HUDEP-2 (cell line): Measurements from ENCODE around the gene ARL6IP4.

Source experiments
- DNase-seq, 76 experiments: peaks; one replicate each; lab custom pipeline; 2025; ENCODE audit not compliant: unreplicated experiment in 76 of 76; lab: John Stamatoyannopoulos, UW

The ARL6IP4 gene

GRCh38 chr12:122977153-122977552 lies 3.3 kb upstream of the ARL6IP4 start:
- DNase-seq, result no peak

- DNase-seq, result no peak
These were observed 2.7 kb upstream of the ARL6IP4 start for GRCh38 chr12:122977655-122978392.

- DNase-seq, result no peak
These were observed 1.9 kb upstream of the ARL6IP4 start for GRCh38 chr12:122978507-122978955.

GRCh38 chr12:122979001-122979907 lies 1.2 kb upstream of the ARL6IP4 start:
- no peak for DNase-seq

GRCh38 chr12:122979908-122980182 lies 636 bp upstream of the ARL6IP4 start:
- no peak for DNase-seq

GRCh38 chr12:122981036-122981471 lies 573 bp downstream of the ARL6IP4 start:
- DNase-seq, result peak in 4 of 76 experiments; percentile 22 to 46 (median 38)

- DNase-seq, result no peak
These were observed 1.4 kb downstream of the ARL6IP4 start for GRCh38 chr12:122981587-122982476.

- no peak for DNase-seq
These were observed 2.0 kb downstream of the ARL6IP4 start for GRCh38 chr12:122982477-122982815.

- DNase-seq, result no peak
These were observed 2.7 kb downstream of the ARL6IP4 start for GRCh38 chr12:122982963-122983788.

- DNase-seq, result no peak
These were observed 3.5 kb downstream of the ARL6IP4 start for GRCh38 chr12:122983789-122984515.

- no peak for DNase-seq
These were observed 4.3 kb downstream of the ARL6IP4 start for GRCh38 chr12:122984612-122985337.

- DNase-seq, result no peak
These were observed 5.1 kb downstream of the ARL6IP4 start for GRCh38 chr12:122985338-122986257.

- no peak for DNase-seq
These were observed 5.9 kb downstream of the ARL6IP4 start for GRCh38 chr12:122986258-122986871.

GRCh38 chr12:122987086-122987951 lies 6.8 kb downstream of the ARL6IP4 start:
- no peak for DNase-seq

- no peak for DNase-seq
These were observed 7.6 kb downstream of the ARL6IP4 start for GRCh38 chr12:122988036-122988435.

GRCh38 chr12:122988612-122989212 lies 8.2 kb downstream of the ARL6IP4 start:
- DNase-seq, result no peak
